Naive thymus-derived CD4-positive, alpha-beta T cell (primary cell): ENCODE measurements around the gene PXDC1. TPM values are rescaled to one million over a fixed set of nuclear protein-coding genes. Genes with fewer than 3 reads are reported as not detected.

Experiments
- ATAC-seq: fragments of 150-1000 bp; cut with Tn5 transposase; 2 replicates; pipeline ENCODE4 v1.10.0; 2021; ENCODE audit warnings: mild to moderate bottlenecking, moderate library complexity
- CTCF ChIA-PET: fragments of 350-600 bp; sonication (Branson Sonifier 250); formaldehyde crosslinking; loops from one replicate; lab custom pipeline; 2021; ENCODE audit warnings: antibody characterized with exemption; lab: Charles Lee
- POLR2A ChIA-PET: fragments of 350-600 bp; sonication (Branson Sonifier 250); formaldehyde crosslinking; loops from one replicate; lab custom pipeline; 2021; ENCODE audit warnings: antibody characterized with exemption, inconsistent platforms; lab: Charles Lee
- DNase-seq, 9 donors: peaks; one replicate each; pipeline versions ENCODE4 v3.0.0 to v3.0.0-alpha.2; 2020 to 2022; ENCODE audit warnings: mixed read lengths in 1 of 9
- H3K27ac ChIP-seq: one replicate; pipeline ENCODE4 v1.7.0; 2013; ENCODE audit warnings: mild to moderate bottlenecking, low read depth, low read length, moderate library complexity
- H3K27me3 ChIP-seq, 2 donors: one replicate each; pipeline ENCODE4 v1.7.0; 2013; ENCODE audit warnings: low read length in 2 of 2, mild to moderate bottlenecking in 2 of 2, moderate library complexity in 2 of 2; ENCODE audit not compliant: control insufficient read depth in 2 of 2, insufficient read depth in 2 of 2
- H3K36me3 ChIP-seq, 3 experiments: 1 replicate in 2 of 3; 2 replicates in 1 of 3; pipeline ENCODE4 v1.7.0; 2013; ENCODE audit warnings: low read length in 3 of 3, mild to moderate bottlenecking in 3 of 3, moderate library complexity in 1 of 3; ENCODE audit not compliant: insufficient read depth in 3 of 3, control insufficient read depth in 2 of 3
- H3K4me1 ChIP-seq, 2 donors: one replicate each; pipeline ENCODE4 v1.7.0; 2013; ENCODE audit warnings: low read length in 2 of 2, mild to moderate bottlenecking in 2 of 2, moderate library complexity in 1 of 2; ENCODE audit not compliant: control insufficient read depth in 2 of 2, insufficient read depth in 2 of 2
- H3K4me3 ChIP-seq: 2 replicates; pipeline ENCODE4 v1.7.0; 2013; ENCODE audit warnings: mild to moderate bottlenecking, low read length
- H3K9me3 ChIP-seq, 3 experiments: 1 replicate in 2 of 3; 2 replicates in 1 of 3; pipeline ENCODE4 v1.7.0; 2013; ENCODE audit warnings: low read length in 3 of 3; ENCODE audit not compliant: control insufficient read depth in 2 of 3
- H3K27ac Mint-ChIP-seq, 9 donors: one replicate each; pipeline ENCODE4 v1.8.0; 2020 to 2022; ENCODE audit warnings: mixed read lengths in 9 of 9, mild to moderate bottlenecking in 8 of 9, moderate library complexity in 5 of 9, inconsistent platforms in 2 of 9
- H3K27me3 Mint-ChIP-seq, 5 donors: one replicate each; pipeline ENCODE4 v1.8.0; 2021 to 2022; ENCODE audit warnings: mixed read lengths in 5 of 5, mild to moderate bottlenecking in 1 of 5
- H3K36me3 Mint-ChIP-seq, 5 donors: one replicate each; pipeline ENCODE4 v1.8.0; 2020 to 2022; ENCODE audit warnings: mixed read lengths in 5 of 5, mild to moderate bottlenecking in 3 of 5, inconsistent platforms in 1 of 5
- H3K4me1 Mint-ChIP-seq, 7 donors: one replicate each; pipeline ENCODE4 v1.8.0; 2020 to 2022; ENCODE audit warnings: mixed read lengths in 7 of 7, mild to moderate bottlenecking in 3 of 7, inconsistent platforms in 1 of 7
- H3K4me3 Mint-ChIP-seq, 10 donors: one replicate each; pipeline ENCODE4 v1.8.0; 2020 to 2022; ENCODE audit warnings: mild to moderate bottlenecking in 10 of 10, mixed read lengths in 10 of 10, moderate library complexity in 6 of 10, inconsistent platforms in 2 of 10
- H3K9me3 Mint-ChIP-seq, 11 donors: one replicate each; pipeline ENCODE4 v1.8.0; 2020 to 2022; ENCODE audit warnings: mixed read lengths in 11 of 11, mild to moderate bottlenecking in 4 of 11, inconsistent platforms in 1 of 11, moderate library complexity in 1 of 11
- intact Hi-C, 2 donors: fragments of 100-400 bp; cut with micrococcal nuclease; formaldehyde crosslinking; loops; one replicate each; pipeline ENCODE4 v1.15.1; 2023
- polyA plus RNA-seq, 2 donors: library from polyadenylated mRNA; unstranded; fragments of 300-500 nt; fragmentation: Illumina TruSeq; gene quantifications; one replicate each; pipeline ENCODE4 v1.2.3, GENCODE V29; 2021
- total RNA-seq, 6 experiments: library from RNA in 5 of 6; stranded (reverse) in 5 of 6; gene quantifications; 1 replicate in 5 of 6; 2 replicates in 1 of 6; pipeline ENCODE4 v1.2.3 and lab custom pipeline; 2021 to 2026

Gene PXDC1
- total and polyA plus RNA-seq, 7 experiments from 2014 or later: 0.29 to 0.68 (median 0.39) TPM; not detected in 2

GRCh38 chr6:3697609-3698008 lies 53.9 kb downstream of the PXDC1 start:
- DNase-seq (no peak), ATAC-seq (no peak)
- ChIA-PET CTCF (no interaction called here), POLR2A (no interaction called here)
- Histone ChIP-seq H3K36me3 (no peaks in the 10 kb centered on the region), H3K27me3 (no peaks in the 10 kb centered on the region), H3K4me1 (no peaks in the 10 kb centered on the region), H3K9me3 (no peaks in the 10 kb centered on the region), H3K4me3 (no peak overlapping the region), H3K27ac (no peak overlapping the region)
- Mint-ChIP-seq H3K27me3 (peaks cover 0 to 15% (median 7%) of the 10 kb centered on the region in 5 donors), H3K27ac (peak overlapping the region in 1 of 9 donors; percentile 43), H3K4me1 (no peaks in the 10 kb centered on the region), H3K4me3 (no peak overlapping the region), H3K36me3 (peaks cover 0 to 7% (median 6%) of the 10 kb centered on the region in 5 donors), H3K9me3 (peaks cover 0 to 16% (median 6%) of the 10 kb centered on the region in 11 donors)
- intact Hi-C loops: no loop called here

- DNase-seq: no peak
- CTCF ChIA-PET: no interaction called here
- intact Hi-C loops: no loop called here
- H3K27me3 ChIP-seq: no peaks in the 10 kb centered on the region
- no peaks in the 10 kb centered on the region for H3K9me3 ChIP-seq
- H3K36me3 Mint-ChIP-seq: peaks cover 0 to 7% (median 6%) of the 10 kb centered on the region in 5 donors
- H3K9me3 Mint-ChIP-seq: peaks cover 0 to 16% (median 6%) of the 10 kb centered on the region in 11 donors
- POLR2A ChIA-PET: no interaction called here
- no peak overlapping the region for H3K4me3 ChIP-seq
- ATAC-seq: no peak
- H3K4me3 Mint-ChIP-seq: no peak overlapping the region
- H3K27ac Mint-ChIP-seq: no peak overlapping the region
- no peaks in the 10 kb centered on the region for H3K4me1 Mint-ChIP-seq
- no peak overlapping the region for H3K27ac ChIP-seq
- H3K27me3 Mint-ChIP-seq: peaks cover 0 to 15% (median 7%) of the 10 kb centered on the region in 5 donors
- H3K4me1 ChIP-seq: no peaks in the 10 kb centered on the region
- H3K36me3 ChIP-seq: no peaks in the 10 kb centered on the region
Observed at GRCh38 chr6:3696525-3697088, 54.9 kb downstream of the PXDC1 start.

GRCh38 chr6:3695065-3695817 lies 56.3 kb downstream of the PXDC1 start:
- ChIA-PET CTCF (no interaction called here), POLR2A (no interaction called here)
- no peak overlapping the region for H3K4me3 ChIP-seq
- H3K9me3 ChIP-seq: no peaks in the 10 kb centered on the region
- Mint-ChIP-seq H3K27me3 (peaks cover 6 to 16% (median 10%) of the 10 kb centered on the region in 5 donors), H3K4me1 (no peaks in the 10 kb centered on the region), H3K4me3 (no peak overlapping the region), H3K9me3 (peaks cover 0 to 16% (median 6%) of the 10 kb centered on the region in 11 donors), H3K27ac (no peak overlapping the region), H3K36me3 (peaks cover 0 to 7% (median 6%) of the 10 kb centered on the region in 5 donors)
- no peaks in the 10 kb centered on the region for H3K27me3 ChIP-seq
- ATAC-seq (no peak), DNase-seq (no peak)
- no peaks in the 10 kb centered on the region for H3K4me1 ChIP-seq
- no peak overlapping the region for H3K27ac ChIP-seq
- intact Hi-C loops: no loop called here
- H3K36me3 ChIP-seq: no peaks in the 10 kb centered on the region

GRCh38 chr6:3693831-3694230 lies 57.7 kb downstream of the PXDC1 start:
- Histone ChIP-seq H3K27ac (no peak overlapping the region), H3K4me1 (no peaks in the 10 kb centered on the region), H3K4me3 (no peak overlapping the region), H3K27me3 (no peaks in the 10 kb centered on the region), H3K36me3 (no peaks in the 10 kb centered on the region), H3K9me3 (no peaks in the 10 kb centered on the region)
- POLR2A ChIA-PET: no interaction called here
- intact Hi-C loops: no loop called here
- CTCF ChIA-PET: no interaction called here
- ATAC-seq: no peak
- Mint-ChIP-seq H3K36me3 (peaks cover 0 to 7% (median 2%) of the 10 kb centered on the region in 5 donors), H3K4me3 (no peak overlapping the region), H3K9me3 (peaks cover 0 to 11% (median 5%) of the 10 kb centered on the region in 11 donors), H3K27ac (no peak overlapping the region), H3K4me1 (no peaks in the 10 kb centered on the region), H3K27me3 (peaks cover 5 to 23% (median 9%) of the 10 kb centered on the region in 5 donors)
- no peak for DNase-seq

GRCh38 chr6:3690506-3690905 lies 61.0 kb downstream of the PXDC1 start:
- no peaks in the 10 kb centered on the region for H3K9me3 ChIP-seq
- H3K27me3 ChIP-seq: no peaks in the 10 kb centered on the region
- CTCF ChIA-PET: interaction anchor here (0.9 kb wide), 1 partner anchor 290 kb away, joined by 5 read pairs; no protein-coding TSS in a partner anchor
- H3K36me3 ChIP-seq: no peaks in the 10 kb centered on the region
- no peak overlapping the region for H3K27ac ChIP-seq
- peaks cover under 1 to 13% (median 5%) of the 10 kb centered on the region in 5 donors for H3K27me3 Mint-ChIP-seq
- no peak for ATAC-seq
- POLR2A ChIA-PET: no interaction called here
- no peak for DNase-seq
- H3K4me3 Mint-ChIP-seq: no peak overlapping the region
- H3K4me3 ChIP-seq: no peak overlapping the region
- intact Hi-C loops: no loop called here
- H3K4me1 ChIP-seq: no peaks in the 10 kb centered on the region
- H3K4me1 Mint-ChIP-seq: peaks cover 0 to 4% (median 0%) of the 10 kb centered on the region in 7 donors
- H3K27ac Mint-ChIP-seq: no peak overlapping the region
- H3K36me3 Mint-ChIP-seq: no peaks in the 10 kb centered on the region
- H3K9me3 Mint-ChIP-seq: no peaks in the 10 kb centered on the region

GRCh38 chr6:3687847-3688246 lies 63.7 kb downstream of the PXDC1 start:
- no peak overlapping the region for H3K27ac ChIP-seq
- intact Hi-C loops: no loop called here
- no peak overlapping the region for H3K4me3 ChIP-seq
- Mint-ChIP-seq H3K36me3 (no peaks in the 10 kb centered on the region), H3K27me3 (peaks cover 0 to 14% (median 6%) of the 10 kb centered on the region in 5 donors), H3K4me1 (peaks cover 0 to 4% (median 0%) of the 10 kb centered on the region in 7 donors), H3K9me3 (no peaks in the 10 kb centered on the region), H3K27ac (no peak overlapping the region), H3K4me3 (no peak overlapping the region)
- POLR2A ChIA-PET: no interaction called here
- DNase-seq (no peak), ATAC-seq (no peak)
- no peaks in the 10 kb centered on the region for H3K36me3 ChIP-seq
- H3K9me3 ChIP-seq: no peaks in the 10 kb centered on the region
- CTCF ChIA-PET: no interaction called here
- no peaks in the 10 kb centered on the region for H3K4me1 ChIP-seq
- H3K27me3 ChIP-seq: no peaks in the 10 kb centered on the region
